TTC549 (cell line): ENCODE results near the gene MRPS34.
"Not testable (repeated sequence)": the region's sequence is repeated elsewhere in the genome, so short reads cannot be mapped to it uniquely, and the experiment has no call there.

Experiments used
- FAIRE-seq: peaks from 2 replicates; lab custom pipeline; 2012; peaks lifted over from hg19 to GRCh38; lab: Jason Lieb, UNC

MRPS34 gene

GRCh38 chr16:1772908-1773702 is at the start of gene MRPS34:
Gene MRPS34, minus strand, starts transcription at chr16:1773134. Its CDS starts 15 bp downstream, at chr16:1773119.
- FAIRE-seq = no peak

GRCh38 chr16:1821861-1822611 is 49.1 kb upstream of the MRPS34 start:
- no peak for FAIRE-seq

GRCh38 chr16:1820946-1821290 is 48.0 kb upstream of the MRPS34 start:
- no peak for FAIRE-seq

- no peak for FAIRE-seq
These were observed 47.4 kb upstream of the MRPS34 start for GRCh38 chr16:1820096-1820945.

GRCh38 chr16:1819611-1820010 is 46.7 kb upstream of the MRPS34 start:
- FAIRE-seq = no peak

GRCh38 chr16:1818873-1819525 is 46.1 kb upstream of the MRPS34 start:
- no peak for FAIRE-seq

GRCh38 chr16:1818204-1818872 is 45.4 kb upstream of the MRPS34 start:
- no peak for FAIRE-seq

GRCh38 chr16:1817716-1818115 is 44.8 kb upstream of the MRPS34 start:
- no peak for FAIRE-seq

GRCh38 chr16:1817276-1817589 is 44.3 kb upstream of the MRPS34 start:
- FAIRE-seq = no peak

- FAIRE-seq = no peak
These were observed 43.7 kb upstream of the MRPS34 start for GRCh38 chr16:1816396-1817275.

GRCh38 chr16:1815461-1815860 is 42.5 kb upstream of the MRPS34 start:
- no peak for FAIRE-seq

GRCh38 chr16:1812732-1813163 is 39.8 kb upstream of the MRPS34 start:
- FAIRE-seq = no peak

GRCh38 chr16:1810536-1810935 is 37.6 kb upstream of the MRPS34 start:
- no peak for FAIRE-seq

- no peak for FAIRE-seq
These were observed 37.2 kb upstream of the MRPS34 start for GRCh38 chr16:1810106-1810505.

- no peak for FAIRE-seq
These were observed 36.4 kb upstream of the MRPS34 start for GRCh38 chr16:1809281-1809801.

GRCh38 chr16:1808691-1809090 is 35.8 kb upstream of the MRPS34 start:
- FAIRE-seq = no peak

GRCh38 chr16:1807626-1808025 is 34.7 kb upstream of the MRPS34 start:
- no peak for FAIRE-seq

GRCh38 chr16:1800701-1801100 is 27.8 kb upstream of the MRPS34 start:
- no peak for FAIRE-seq

GRCh38 chr16:1799263-1799662 is 26.3 kb upstream of the MRPS34 start:
- not testable (repeated sequence) for FAIRE-seq

GRCh38 chr16:1794908-1795666 is 22.2 kb upstream of the MRPS34 start:
- FAIRE-seq = no peak
